NCI-H2227 (cell line): ENCODE results near the gene WDFY4.

ENCODE experiments used
- DNase-seq: peaks from one replicate; lab custom pipeline; 2025; ENCODE audit not compliant: unreplicated experiment; lab: John Stamatoyannopoulos, UW

Gene WDFY4

DNA sequence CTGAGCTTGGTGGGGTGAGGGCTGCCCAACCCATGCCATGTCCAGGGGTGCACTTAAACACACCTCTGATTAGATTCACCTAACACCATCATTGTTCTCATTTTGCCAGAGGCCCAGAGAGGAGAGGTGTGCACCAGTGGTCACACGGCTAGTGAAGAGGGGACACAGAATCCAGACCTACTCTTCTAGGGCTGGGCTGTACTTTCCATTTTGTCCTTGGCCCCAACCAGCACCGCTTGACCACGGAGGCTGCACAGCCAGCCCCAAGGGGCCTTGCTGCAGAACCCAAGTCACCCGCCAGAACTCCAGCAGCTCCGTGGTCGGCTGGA lies 246 bp upstream of the WDFY4 start:
- no peak for DNase-seq

DNA sequence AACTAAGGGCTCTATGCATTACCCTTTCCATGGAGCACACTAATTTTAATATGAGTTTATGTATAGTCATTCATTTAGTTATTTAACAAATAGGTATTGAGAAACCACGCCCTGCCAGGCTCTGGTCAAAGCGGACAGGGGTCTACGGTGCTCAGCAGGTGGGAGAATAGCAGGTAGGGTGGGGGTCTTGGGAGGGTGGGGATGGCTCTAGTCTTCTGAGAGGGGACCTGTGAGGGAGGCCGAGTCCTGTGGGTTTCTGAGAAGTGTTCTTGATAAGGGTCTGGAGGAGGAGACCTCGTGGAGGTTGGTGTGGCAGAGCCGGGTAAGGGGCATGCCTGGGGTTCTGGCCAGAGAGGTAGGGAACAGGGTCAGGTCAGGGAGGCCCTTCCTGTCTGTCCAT lies 1.1 kb downstream of the WDFY4 start:
- DNase-seq = no peak

GRCh38 chr10:48690791-48691660 lies 6.4 kb downstream of the WDFY4 start:
- DNase-seq = no peak

GRCh38 chr10:48691812-48692528 lies 7.3 kb downstream of the WDFY4 start:
- no peak for DNase-seq

DNA sequence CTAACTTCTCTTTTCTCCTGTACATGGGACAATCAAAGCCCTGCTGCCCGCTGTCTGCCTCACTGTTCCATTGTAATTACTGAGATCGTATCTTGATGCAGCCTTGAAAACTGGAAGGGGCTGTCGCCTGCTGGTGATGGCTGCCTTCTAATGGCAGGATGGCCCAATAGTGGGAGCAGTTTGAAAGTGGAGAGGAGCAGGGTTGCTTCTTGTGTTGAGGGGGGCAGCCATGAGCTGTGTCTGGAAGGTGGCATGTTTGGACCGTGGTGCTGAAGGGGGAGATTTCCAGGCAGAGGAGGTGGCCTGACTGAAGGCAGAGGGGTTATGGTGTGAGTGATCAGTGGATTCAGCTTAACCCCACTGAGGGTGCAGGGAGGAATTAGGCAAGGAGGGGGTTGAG lies 8.1 kb downstream of the WDFY4 start:
- no peak for DNase-seq

DNA sequence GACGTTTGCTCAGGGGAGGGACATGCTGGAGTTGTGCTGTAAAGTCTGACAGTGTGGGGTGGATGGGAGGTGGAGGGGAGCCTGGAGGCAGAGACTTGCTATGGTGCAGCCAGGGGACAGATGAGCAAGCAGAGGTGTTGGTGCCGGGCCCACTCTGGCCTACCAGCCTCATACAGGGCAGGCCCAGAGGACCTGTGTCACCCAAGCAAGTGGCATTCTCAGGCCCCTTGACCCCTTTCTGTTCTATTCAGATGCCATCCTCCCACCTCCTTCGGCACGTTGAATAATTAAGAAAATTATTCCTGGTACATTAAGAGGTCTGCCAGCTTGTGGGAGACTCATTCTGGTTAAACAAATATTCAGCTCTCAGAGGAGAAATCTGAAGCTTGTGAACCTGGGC lies 8.5 kb downstream of the WDFY4 start:
- DNase-seq = no peak

GRCh38 chr10:48694371-48695030 lies 9.8 kb downstream of the WDFY4 start:
- no peak for DNase-seq

DNA sequence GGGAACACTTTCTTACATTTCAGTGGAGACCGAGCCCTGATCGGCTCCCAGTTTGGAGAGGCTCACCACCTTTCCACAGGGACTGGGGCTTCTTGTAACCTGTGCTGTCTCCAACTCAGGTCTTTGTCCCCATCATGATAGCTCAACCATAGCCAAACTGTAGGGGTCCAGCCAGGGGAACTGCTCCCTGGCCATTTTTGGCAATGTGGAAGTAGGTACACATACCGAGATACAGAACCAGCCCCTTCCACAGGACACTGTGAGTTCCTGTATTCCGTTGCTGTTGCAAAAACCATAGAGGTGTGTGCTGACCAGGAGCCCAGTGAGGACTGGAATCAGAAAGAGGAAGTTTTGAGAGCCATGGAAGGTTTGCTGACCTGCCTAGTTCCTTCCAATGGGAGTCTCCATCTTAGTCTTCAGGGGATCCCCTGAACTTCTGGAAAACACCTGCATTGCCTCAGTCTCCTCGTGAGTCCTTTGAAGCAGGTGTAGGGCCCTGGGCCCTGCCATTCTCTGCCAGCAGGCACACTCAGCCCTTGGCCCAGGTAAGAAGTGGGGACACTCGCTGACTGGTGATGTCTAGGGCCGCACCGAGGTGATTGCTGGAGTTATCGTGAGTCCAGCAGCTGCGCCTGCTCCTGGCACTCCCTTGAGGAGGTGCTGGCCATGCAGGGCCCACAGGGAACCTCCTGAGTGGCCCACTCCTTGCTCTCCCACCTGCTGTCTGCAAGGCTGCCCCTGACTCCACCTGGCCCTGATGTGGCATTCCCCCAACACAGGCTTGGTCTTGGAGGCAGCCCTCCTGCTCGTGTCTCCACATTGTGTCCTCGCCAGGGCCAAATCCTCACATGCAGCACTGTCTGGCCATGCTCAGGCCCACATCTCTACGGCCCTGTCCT lies 11.2 kb downstream of the WDFY4 start:
- DNase-seq = no peak

- no peak for DNase-seq
Measured at GRCh38 chr10:48696535-48696873, 11.8 kb downstream of the WDFY4 start.

- no peak for DNase-seq
Measured at GRCh38 chr10:48697091-48697490, 12.4 kb downstream of the WDFY4 start.

GRCh38 chr10:48697821-48698764 lies 13.4 kb downstream of the WDFY4 start:
- no peak for DNase-seq

DNA sequence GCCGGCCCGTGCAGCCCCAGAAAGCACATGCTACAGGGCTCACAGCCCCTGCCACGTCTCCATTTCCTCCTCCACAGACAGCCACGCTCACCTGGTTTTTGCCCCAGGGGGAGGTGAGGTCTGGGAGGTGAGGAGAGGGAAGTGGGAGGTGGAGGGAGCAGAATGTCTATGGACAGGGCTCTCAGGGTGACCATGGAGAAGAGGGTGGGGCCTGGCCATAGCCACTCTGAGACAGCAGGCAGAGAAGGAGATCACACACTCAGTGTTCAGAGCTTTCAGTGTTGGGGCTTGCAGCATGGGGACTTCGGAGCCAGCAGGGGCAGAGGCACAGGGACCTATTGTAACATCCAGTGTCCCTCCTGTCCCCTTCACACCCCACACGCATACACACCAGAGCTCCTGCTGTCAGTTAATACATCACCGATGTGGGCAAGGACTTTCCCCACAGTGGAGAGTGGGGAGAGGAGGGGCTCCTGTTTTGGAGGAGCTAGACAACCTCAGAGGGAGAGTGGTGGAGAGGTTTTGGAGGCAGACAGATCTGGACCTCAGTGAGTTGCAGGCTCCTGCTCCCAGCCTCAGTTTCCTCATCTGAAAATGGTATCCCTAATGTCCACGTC lies 14.4 kb downstream of the WDFY4 start:
- no peak for DNase-seq

GRCh38 chr10:48700071-48700470 lies 15.4 kb downstream of the WDFY4 start:
- DNase-seq = no peak

DNA sequence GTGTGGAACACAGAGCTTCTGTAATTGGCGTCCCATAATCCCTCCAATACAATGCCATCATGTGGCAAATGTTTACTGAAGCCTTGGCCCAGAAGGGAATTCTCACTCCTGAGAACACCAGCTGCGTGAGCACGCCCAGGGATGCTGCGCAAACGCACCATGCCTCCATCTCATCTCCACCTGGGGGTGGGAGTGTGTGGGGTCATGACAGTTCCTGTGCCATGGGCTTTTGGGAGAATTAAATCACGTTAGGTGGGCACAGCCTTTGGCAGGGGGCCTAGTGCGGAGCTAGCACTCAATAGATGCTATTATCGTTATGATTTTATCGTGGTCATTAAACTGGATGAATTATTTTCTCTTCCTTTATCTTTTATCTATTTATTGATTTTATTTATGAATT lies 15.8 kb downstream of the WDFY4 start:
- DNase-seq = no peak

- DNase-seq = no peak
Measured at GRCh38 chr10:48701139-48701901, 16.6 kb downstream of the WDFY4 start.

- DNase-seq = no peak
Measured at GRCh38 chr10:48701941-48702340, 17.3 kb downstream of the WDFY4 start.

GRCh38 chr10:48703531-48704122 lies 19.0 kb downstream of the WDFY4 start:
- DNase-seq = no peak

- DNase-seq = no peak
Measured at GRCh38 chr10:48704156-48704555, 19.5 kb downstream of the WDFY4 start.
